GM12878 (cell line): ENCODE results near the gene ITLN1. TPM values are rescaled to one million over a fixed set of nuclear protein-coding genes. Genes with fewer than 3 reads are reported as not detected.

Source experiments
- ATAC-seq: fragments of 200-7000 bp; cut with Tn5 transposase; 3 replicates; pipeline ENCODE4 v1.9.1; 2020; ENCODE audit warnings: mild to moderate bottlenecking, moderate library complexity
- BruUV-seq: library from RNA; stranded (reverse); fragments of 400-500 nt; replicated peaks from 2 replicates; lab custom pipeline; 2021; lab: Mats Ljungman, UMichigan
- CTCF ChIA-PET: fragments of 300-600 bp; sonication (Branson Sonifier 250); formaldehyde crosslinking; extraction: SDS; loops from one replicate; lab custom pipeline; 2021; ENCODE audit warnings: inconsistent platforms; lab: Yijun Ruan, JAX
- POLR2A ChIA-PET: fragments of 350-600 bp; formaldehyde crosslinking; extraction: SDS; loops from one replicate; lab custom pipeline; 2021; ENCODE audit warnings: inconsistent platforms; lab: Charles Lee
- RAD21 ChIA-PET: fragments of 300-600 bp; sonication (Branson Sonifier 250); formaldehyde crosslinking; loops from one replicate; lab custom pipeline; 2023; ENCODE audit warnings: antibody characterized with exemption; ENCODE audit not compliant: unreplicated experiment; lab: Charles Lee
- SMC1A ChIA-PET: fragments of 300-600 bp; sonication (Branson Sonifier 250); formaldehyde crosslinking; loops from one replicate; lab custom pipeline; 2023; ENCODE audit not compliant: unreplicated experiment, uncharacterized antibody; lab: Charles Lee
- DNase-seq: peaks from one replicate; pipeline ENCODE4 v3.0.0-alpha.2; 2011; ENCODE audit warnings: low read depth, low spot score
- FAIRE-seq: peaks from 3 replicates; lab custom pipeline; 2011; peaks lifted over from hg19 to GRCh38; lab: Jason Lieb, UNC
- H2AFZ ChIP-seq: 2 replicates; pipeline ENCODE4 v1.6.0; 2011; ENCODE audit warnings: low read depth, low read length, control low read depth; ENCODE audit not compliant: control insufficient read depth
- H3K27ac ChIP-seq: 2 replicates; pipeline ENCODE4 v1.5.1; 2011; ENCODE audit warnings: control low read depth; ENCODE audit not compliant: control insufficient read depth, insufficient read depth
- H3K27me3 ChIP-seq, 2 experiments: replicated peaks in 1 of 2; 2 replicates each; pipeline versions ENCODE4 v1.6.0 to v1.6.1; 2011; ENCODE audit warnings: low read length in 1 of 2; ENCODE audit not compliant: control insufficient read depth in 2 of 2, insufficient read depth in 2 of 2
- H3K36me3 ChIP-seq, 2 experiments: 2 replicates each; pipeline ENCODE4 v1.5.1; 2011; ENCODE audit warnings: low read length in 1 of 2; ENCODE audit not compliant: control insufficient read depth in 2 of 2, insufficient read depth in 2 of 2
- H3K4me1 ChIP-seq: 2 replicates; pipeline ENCODE4 v1.6.1; 2011; ENCODE audit warnings: mild to moderate bottlenecking, low read length, moderate library complexity, mixed read lengths; ENCODE audit not compliant: control insufficient read depth, insufficient read depth
- H3K4me2 ChIP-seq: 2 replicates; pipeline ENCODE4 v1.6.0; 2011; ENCODE audit warnings: control low read depth; ENCODE audit not compliant: control insufficient read depth, insufficient read depth
- H3K4me3 ChIP-seq: fragments of 200-600 bp; sonication (generic); 2 replicates; pipeline ENCODE4 v1.5.1; 2016
- H3K79me2 ChIP-seq: 2 replicates; pipeline ENCODE4 v1.6.0; 2011; ENCODE audit warnings: low read length; ENCODE audit not compliant: control insufficient read depth, insufficient read depth
- H3K9ac ChIP-seq: 2 replicates; pipeline ENCODE4 v1.8.0; 2011; ENCODE audit warnings: low read length, control low read depth, mixed read lengths; ENCODE audit not compliant: control insufficient read depth, insufficient read depth
- H3K9me3 ChIP-seq: replicated peaks from 3 replicates; pipeline ENCODE4 v1.5.1; 2011; ENCODE audit warnings: mild to moderate bottlenecking, low read length; ENCODE audit not compliant: control insufficient read depth, insufficient read depth
- H4K20me1 ChIP-seq: 2 replicates; pipeline ENCODE4 v1.6.0; 2011; ENCODE audit not compliant: control insufficient read depth, insufficient read depth
- ETV6 ChIP-seq, 2 experiments: fragments of 450-650 bp in 1 of 2; IDR thresholded peaks in 1 of 2; conservative IDR thresholded peaks in 1 of 2; 2 replicates each; pipeline ENCODE4 v1.6.1; 2014; ENCODE audit warnings: antibody characterized with exemption in 1 of 2, borderline replicate concordance in 1 of 2, low read depth in 1 of 2, mild to moderate bottlenecking in 1 of 2, moderate library complexity in 1 of 2
- MTA2 ChIP-seq: fragments of 450-650 bp; IDR thresholded peaks from 2 replicates; pipeline ENCODE4 v1.6.1; 2016; ENCODE audit warnings: low read depth, mild to moderate bottlenecking, moderate library complexity
- RELB ChIP-seq: fragments of 450-650 bp; IDR thresholded peaks from 2 replicates; pipeline ENCODE4 v1.6.1; 2017; ENCODE audit warnings: low read depth, mild to moderate bottlenecking, moderate library complexity
- WRNIP1 ChIP-seq: IDR thresholded peaks from 2 replicates; pipeline ENCODE4 v1.6.1; 2011; ENCODE audit warnings: low read depth, low read length, improper control_type of control experiment, borderline replicate concordance
- ZBTB4 ChIP-seq: fragments of 450-650 bp; formaldehyde crosslinking; IDR thresholded peaks from 2 replicates; pipeline ENCODE4 v1.4.0; 2022; ENCODE audit warnings: mild to moderate bottlenecking, moderate library complexity
- WGBS: methylation state at CpG from one replicate; pipeline ENCODE4 v1.1.6; 2016; ENCODE audit warnings: low lambda C conversion rate; ENCODE audit not compliant: insufficient replicate concordance, insufficient coverage; ENCODE audit errors: missing lambda C conversion rate; 5-methylcytosine and 5-hydroxymethylcytosine counted together
- in situ Hi-C: fragments of 300-500 bp; cut with MboI; formaldehyde crosslinking; loops from 9 replicates; pipeline ENCODE4 v1.14.3; 2018; ENCODE audit warnings: mixed read lengths
- intact Hi-C: fragments of 100-400 bp; cut with micrococcal nuclease; formaldehyde crosslinking; loops from one replicate; pipeline ENCODE4 v1.14.2; 2022; ENCODE audit not compliant: unreplicated experiment
- polyA plus RNA-seq, 11 experiments: library from polyadenylated mRNA; depleted of rRNA in 4 of 11; unstranded in 6 of 11; stranded (reverse) in 5 of 11; fragments of >200 nt; fragmentation: Nextera tagmentation in 4 of 11; fragmentation: Illumina TruSeq in 1 of 11; extraction: Ambion mirVana in 4 of 11; extraction: Trizol in 1 of 11; gene quantifications; 1 replicate in 1 of 11; 2 replicates in 10 of 11; pipeline versions ENCODE4 v1.2.1 to v1.2.3, GENCODE V29; 2011 to 2016; ENCODE audit warnings: inconsistent platforms in 2 of 11, missing spikeins in 2 of 11, low read depth in 1 of 11
- total RNA-seq, 4 experiments: library from RNA; depleted of rRNA in 3 of 4; stranded (reverse); fragments of >200 nt in 3 of 4; fragmentation: Illumina TruSeq in 1 of 4; extraction: Trizol in 1 of 4; gene quantifications; 2 replicates each; pipeline versions ENCODE4 v1.2.1 to v1.2.3, GENCODE V29; 2013 to 2021

ITLN1 gene
- total and polyA plus RNA-seq, 10 of the 15 experiments (the other 5 are each of a cell fraction or from before 2014, with no cell fraction given), result not detected

- ChIA-PET RAD21 (no interaction called here), POLR2A (interaction anchor here (0.7 kb wide), 1 partner anchor 206 kb away, joined by 6 read pairs; no protein-coding TSS in a partner anchor), SMC1A (no interaction called here), CTCF (interaction anchor here (0.7 to 1.2 kb wide), 2 partner anchors 29 to 527 kb away, joined by 3 to 5 read pairs; no protein-coding TSS in a partner anchor)
- TF ChIP-seq MTA2 (no peak), RELB (no peak), ZBTB4 (no peak), ETV6 (conservative IDR thresholded peaks at IDR 0.05 in 1 of 2, IDR thresholded peaks at IDR 0.05 in 1 of 2; ENCODE audit: borderline replicate concordance in 1 of 2, low read depth in 1 of 2) (no peak), WRNIP1 (no peak)
- intact Hi-C loops, result no loop called here
- H3K9me3 ChIP-seq, result peaks cover 2% of the 10 kb centered on the region
- H3K4me2 ChIP-seq, result no peak overlapping the region
- H3K4me3 ChIP-seq, result no peak overlapping the region
- no peak overlapping the region for H2AFZ ChIP-seq
- no peak for DNase-seq
- H3K36me3 ChIP-seq, result no peaks in the 10 kb centered on the region
- ATAC-seq, result no peak
- FAIRE-seq, result no peak
- no peak overlapping the region for H3K27ac ChIP-seq
- H4K20me1 ChIP-seq, result no peaks in the 10 kb centered on the region
- H3K27me3 ChIP-seq, result no peaks in the 10 kb centered on the region
- no peaks in the 10 kb centered on the region for H3K79me2 ChIP-seq
- no peaks in the 10 kb centered on the region for H3K4me1 ChIP-seq
- BruUV-seq, result no TSS peak
- WGBS, result 53% methylated on average over 7 of the region's 7 CpGs
- in situ Hi-C loops, result no loop called here
- no peak overlapping the region for H3K9ac ChIP-seq
Measured at GRCh38 chr1:160924791-160925651, 40.0 kb upstream of the ITLN1 start.
